ENCODE results near the gene HINFP.

GRCh38 chr11:119114351-119114750 lies 7.0 kb upstream of the HINFP start:
- TF ChIP-seq POLR2AphosphoS5 (IDR thresholded peaks at IDR 0.05; ENCODE audit: low read depth) = no peak
- TF ChIP-seq CTCF (IDR thresholded peaks at IDR 0.05; ENCODE audit: insufficient read depth, low read length) = no peak

Measured in HL-60 (cell line).